ENCODE results near the gene FGF16. TPM values are rescaled to one million over a fixed set of nuclear protein-coding genes. Genes with fewer than 3 reads are reported as not detected.
A peak's percentile ranks its signal among the peaks of the same experiment; 100 is the strongest.

Gene FGF16
- total RNA-seq, 1 experiment from 2014 or later, result not detected

DNA sequence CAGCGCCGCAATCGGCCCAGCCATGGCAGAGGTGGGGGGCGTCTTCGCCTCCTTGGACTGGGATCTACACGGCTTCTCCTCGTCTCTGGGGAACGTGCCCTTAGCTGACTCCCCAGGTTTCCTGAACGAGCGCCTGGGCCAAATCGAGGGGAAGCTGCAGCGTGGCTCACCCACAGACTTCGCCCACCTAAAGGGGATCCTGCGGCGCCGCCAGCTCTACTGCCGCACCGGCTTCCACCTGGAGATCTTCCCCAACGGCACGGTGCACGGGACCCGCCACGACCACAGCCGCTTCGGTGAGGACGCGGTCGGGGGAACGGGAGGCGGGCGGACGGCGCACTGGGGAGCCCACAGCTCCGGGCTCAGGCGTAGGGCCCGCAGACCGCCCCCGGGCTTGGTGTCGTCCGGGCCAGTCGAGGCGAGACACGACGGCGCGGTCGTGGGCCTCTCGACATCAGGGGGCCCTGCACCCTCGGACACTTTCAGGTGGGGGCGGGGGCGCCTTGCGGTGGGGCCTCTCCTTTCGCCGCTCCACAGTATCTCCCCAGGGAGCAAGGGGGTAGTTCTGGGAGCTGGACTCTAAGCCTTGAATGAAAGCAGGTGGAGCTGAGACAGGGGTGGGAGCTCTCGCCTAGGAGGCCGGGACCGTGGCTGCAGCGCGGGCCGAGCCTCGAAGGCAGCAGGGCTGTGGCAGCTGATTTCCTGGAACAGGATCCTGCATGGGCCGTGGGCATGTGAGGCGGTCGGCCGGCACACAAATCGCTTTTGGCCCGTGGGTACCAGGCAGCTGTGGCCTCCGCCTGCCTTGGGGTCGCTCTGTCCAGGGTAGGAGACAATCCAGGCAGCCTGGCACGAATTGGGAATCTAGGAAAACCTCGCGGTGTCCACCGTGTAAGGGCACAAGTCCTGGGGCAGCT, 722 bp downstream of the FGF16 start:
- Histone ChIP-seq H3F3A (ENCODE audit: insufficient read depth, low read depth) (peaks cover 3% of the 10 kb centered on the region; the same call in 1 of the 2 replicates), H3K36me3 (ENCODE audit: low read depth) (no peaks in the 10 kb centered on the region), H4K20me1 (ENCODE audit: insufficient read depth) (no peaks in the 10 kb centered on the region), H3K27me3 (ENCODE audit: insufficient read depth, low read depth) (no peaks in the 10 kb centered on the region), H3K4me2 (no peak overlapping the region), H3K9me3 (ENCODE audit: insufficient read depth, low read depth) (no peaks in the 10 kb centered on the region), H3K79me2 (ENCODE audit: low read depth) (no peaks in the 10 kb centered on the region), H3K27ac (no peak overlapping the region), H2AFZ (no peak overlapping the region), H3K9me2 (ENCODE audit: insufficient read depth) (no peaks in the 10 kb centered on the region), H3K4me1 (replicated peaks; ENCODE audit: insufficient read depth) (peaks cover 6% of the 10 kb centered on the region; the same call in 1 of the 2 replicates), H3K4me3 (no peak overlapping the region)
- CTCF ChIA-PET, result no interaction called here
- BruUV-seq (replicated peaks), result no TSS peak
- no peak for DNase-seq
- POLR2A ChIA-PET (ENCODE audit: unreplicated experiment), result no interaction called here
- intact Hi-C loops (cut with micrococcal nuclease; ENCODE audit: unreplicated experiment), result no loop called here
- no peak for TF ChIP-seq EZH2 (IDR thresholded peaks at IDR 0.05; ENCODE audit: low read depth)
- TF ChIP-seq, protein P1, sequence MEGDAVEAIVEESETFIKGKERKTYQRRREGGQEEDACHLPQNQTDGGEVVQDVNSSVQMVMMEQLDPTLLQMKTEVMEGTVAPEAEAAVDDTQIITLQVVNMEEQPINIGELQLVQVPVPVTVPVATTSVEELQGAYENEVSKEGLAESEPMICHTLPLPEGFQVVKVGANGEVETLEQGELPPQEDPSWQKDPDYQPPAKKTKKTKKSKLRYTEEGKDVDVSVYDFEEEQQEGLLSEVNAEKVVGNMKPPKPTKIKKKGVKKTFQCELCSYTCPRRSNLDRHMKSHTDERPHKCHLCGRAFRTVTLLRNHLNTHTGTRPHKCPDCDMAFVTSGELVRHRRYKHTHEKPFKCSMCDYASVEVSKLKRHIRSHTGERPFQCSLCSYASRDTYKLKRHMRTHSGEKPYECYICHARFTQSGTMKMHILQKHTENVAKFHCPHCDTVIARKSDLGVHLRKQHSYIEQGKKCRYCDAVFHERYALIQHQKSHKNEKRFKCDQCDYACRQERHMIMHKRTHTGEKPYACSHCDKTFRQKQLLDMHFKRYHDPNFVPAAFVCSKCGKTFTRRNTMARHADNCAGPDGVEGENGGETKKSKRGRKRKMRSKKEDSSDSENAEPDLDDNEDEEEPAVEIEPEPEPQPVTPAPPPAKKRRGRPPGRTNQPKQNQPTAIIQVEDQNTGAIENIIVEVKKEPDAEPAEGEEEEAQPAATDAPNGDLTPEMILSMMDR (conservative IDR thresholded peaks at IDR 0.05), result no peak

DNA sequence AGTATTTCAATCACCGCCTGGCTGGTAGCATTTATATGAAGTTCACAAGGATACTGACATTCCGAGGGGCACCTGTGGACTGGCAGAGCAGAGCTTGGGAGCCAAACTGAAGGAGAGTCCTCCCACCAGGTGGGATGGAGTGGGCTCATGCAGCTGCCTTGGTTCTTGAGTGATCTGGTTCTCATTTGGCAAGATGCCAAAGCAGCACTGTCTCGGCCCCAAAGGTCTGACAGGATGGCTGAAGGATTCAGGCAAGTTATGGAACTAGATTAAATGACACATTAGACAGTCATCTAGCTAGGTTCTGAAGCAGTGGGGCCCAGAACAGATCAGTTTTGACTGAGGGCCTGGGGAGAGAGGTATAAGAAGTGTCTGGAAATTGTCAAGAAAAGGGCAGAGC, 3.2 kb downstream of the FGF16 start:
- Histone ChIP-seq H3K4me3 (no peak overlapping the region), H3K36me3 (ENCODE audit: low read depth) (no peaks in the 10 kb centered on the region), H3K9me3 (ENCODE audit: insufficient read depth, low read depth) (no peaks in the 10 kb centered on the region), H3K4me1 (replicated peaks; ENCODE audit: insufficient read depth) (no peaks in the 10 kb centered on the region), H3K79me2 (ENCODE audit: low read depth) (no peaks in the 10 kb centered on the region), H3K9me2 (ENCODE audit: insufficient read depth) (no peaks in the 10 kb centered on the region), H4K20me1 (ENCODE audit: insufficient read depth) (no peaks in the 10 kb centered on the region), H2AFZ (no peak overlapping the region), H3K27ac (no peak overlapping the region), H3F3A (ENCODE audit: insufficient read depth, low read depth) (no peaks in the 10 kb centered on the region), H3K27me3 (ENCODE audit: insufficient read depth, low read depth) (no peaks in the 10 kb centered on the region), H3K4me2 (no peak overlapping the region)
- POLR2A ChIA-PET (ENCODE audit: unreplicated experiment), result no interaction called here
- no peak for DNase-seq
- no TSS peak for BruUV-seq (replicated peaks)
- TF ChIP-seq, protein P1 (conservative IDR thresholded peaks at IDR 0.05), result no peak
- TF ChIP-seq EZH2 (IDR thresholded peaks at IDR 0.05; ENCODE audit: low read depth), result no peak
- CTCF ChIA-PET, result no interaction called here
- intact Hi-C loops (cut with micrococcal nuclease; ENCODE audit: unreplicated experiment), result no loop called here

DNA sequence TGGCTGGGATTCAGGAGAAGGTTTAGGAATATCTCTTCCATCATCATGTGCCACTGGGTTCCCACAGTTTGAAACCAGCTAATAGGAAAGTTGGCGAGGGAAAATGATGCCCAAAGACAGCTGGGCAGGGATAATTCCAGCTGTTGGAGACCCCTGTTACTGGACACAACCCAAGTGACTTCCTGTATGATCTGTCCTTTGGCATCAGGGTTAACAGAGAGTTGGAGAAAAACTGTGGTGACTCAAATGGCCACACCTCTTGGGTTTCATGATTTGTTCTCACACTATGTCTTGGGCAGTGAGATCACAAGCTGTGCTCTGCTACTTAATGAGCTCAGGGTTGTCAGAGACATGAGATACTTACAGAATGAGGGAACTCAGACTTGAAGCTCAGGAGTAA, 3.8 kb downstream of the FGF16 start:
- H3K4me1 ChIP-seq (replicated peaks; ENCODE audit: insufficient read depth), result no peaks in the 10 kb centered on the region
- no peaks in the 10 kb centered on the region for H4K20me1 ChIP-seq (ENCODE audit: insufficient read depth)
- CTCF ChIA-PET, result no interaction called here
- H3K27ac ChIP-seq, result no peak overlapping the region
- H3K27me3 ChIP-seq (ENCODE audit: insufficient read depth, low read depth), result no peaks in the 10 kb centered on the region
- H3K4me3 ChIP-seq, result no peak overlapping the region
- no peak overlapping the region for H2AFZ ChIP-seq
- no peaks in the 10 kb centered on the region for H3K9me2 ChIP-seq (ENCODE audit: insufficient read depth)
- no peak for TF ChIP-seq EZH2 (IDR thresholded peaks at IDR 0.05; ENCODE audit: low read depth)
- TF ChIP-seq, protein P1 (conservative IDR thresholded peaks at IDR 0.05), result no peak
- DNase-seq, result peak in 1 of 2 experiments; percentile 42
- no peaks in the 10 kb centered on the region for H3F3A ChIP-seq (ENCODE audit: insufficient read depth, low read depth)
- H3K36me3 ChIP-seq (ENCODE audit: low read depth), result no peaks in the 10 kb centered on the region
- H3K4me2 ChIP-seq, result no peak overlapping the region
- H3K9me3 ChIP-seq (ENCODE audit: insufficient read depth, low read depth), result no peaks in the 10 kb centered on the region
- BruUV-seq (replicated peaks), result no TSS peak
- intact Hi-C loops (cut with micrococcal nuclease; ENCODE audit: unreplicated experiment), result no loop called here
- H3K79me2 ChIP-seq (ENCODE audit: low read depth), result no peaks in the 10 kb centered on the region
- POLR2A ChIA-PET (ENCODE audit: unreplicated experiment), result no interaction called here

Data from PC-9 (cell line).